Esophagus muscularis mucosa (tissue), 4 donors: ENCODE measurements around the gene PLCG2. TPM values are rescaled to one million over a fixed set of nuclear protein-coding genes. Genes with fewer than 3 reads are reported as not detected.

ENCODE experiments used
- DNase-seq: peaks from one replicate; pipeline ENCODE4 v3.0.0-alpha.2; 2017; ENCODE audit errors: extremely low spot score
- H3K27ac ChIP-seq, 4 donors: fragments of 200-600 bp; sonication (generic); replicated peaks in 1 of 4; 1 replicate in 3 of 4; 2 replicates in 1 of 4; pipeline ENCODE4 v1.5.1; 2016 to 2019; ENCODE audit warnings: mild to moderate bottlenecking in 1 of 4
- H3K27me3 ChIP-seq, 4 donors: fragments of 200-600 bp; sonication (generic); one replicate each; pipeline versions ENCODE4 v1.5.1 to v1.6.0; 2016 to 2019
- H3K36me3 ChIP-seq, 4 donors: fragments of 200-600 bp; sonication (generic); one replicate each; pipeline ENCODE4 v1.5.1; 2016 to 2019
- H3K4me1 ChIP-seq, 4 donors: fragments of 200-600 bp; sonication (generic); one replicate each; pipeline ENCODE4 v1.5.1; 2016 to 2019
- H3K4me3 ChIP-seq, 4 donors: fragments of 200-600 bp; sonication (generic); 1 replicate in 2 of 4; 2 replicates in 2 of 4; pipeline ENCODE4 v1.5.1; 2016 to 2019; ENCODE audit warnings: mild to moderate bottlenecking in 4 of 4, moderate library complexity in 1 of 4
- H3K9me3 ChIP-seq, 4 donors: fragments of 200-600 bp; sonication (generic); 1 replicate in 3 of 4; 2 replicates in 1 of 4; pipeline ENCODE4 v1.5.1; 2016 to 2019
- EP300 ChIP-seq: sonication (generic); formaldehyde crosslinking; IDR thresholded peaks from one replicate; pipeline ENCODE4 v1.6.1; 2017; ENCODE audit warnings: antibody characterized with exemption
- POLR2A ChIP-seq: fragments of 450-650 bp; IDR thresholded peaks from one replicate; pipeline ENCODE4 v1.6.1; 2017; ENCODE audit warnings: antibody characterized with exemption, moderate library complexity, mild to moderate bottlenecking, low read depth
- POLR2AphosphoS5 ChIP-seq, 2 donors: sonication (generic); formaldehyde crosslinking; IDR thresholded peaks; one replicate each; pipeline ENCODE4 v1.6.1; 2017; ENCODE audit warnings: antibody characterized with exemption in 2 of 2
- WGBS: methylation state at CpG from one replicate; pipeline ENCODE4 v1.1.5; 2018; 5-methylcytosine and 5-hydroxymethylcytosine counted together
- intact Hi-C: fragments of 100-400 bp; cut with DNase I; formaldehyde crosslinking; loops from one replicate; pipeline ENCODE4 v1.15.1; 2023
- total RNA-seq, 4 donors: library from RNA; depleted of rRNA; stranded (reverse); fragments of >200 nt; gene quantifications; one replicate each; pipeline versions ENCODE4 v1.1.0 to v1.2.1, GENCODE V29; 2016
- TF ChIP-seq, protein P1 (sequence below), 3 experiments: fragments of 200-600 bp in 2 of 3; fragments of 450-650 bp in 1 of 3; sonication (generic) in 2 of 3; IDR thresholded peaks; one replicate each; pipeline ENCODE4 v1.5.1; 2017 to 2019; ENCODE audit warnings: antibody characterized with exemption in 3 of 3, mild to moderate bottlenecking in 2 of 3, moderate library complexity in 1 of 3

Gene PLCG2
- total RNA-seq, 4 donors from 2014 or later = 7.1 to 11.3 (median 9.9) TPM

GRCh38 chr16:81809567-81809966, 30.5 kb downstream of the PLCG2 start:
- DNase-seq = no peak
- Histone ChIP-seq H3K27ac (no peak overlapping the region), H3K27me3 (no peaks in the 10 kb centered on the region), H3K9me3 (peaks cover 0 to 10% (median 0%) of the 10 kb centered on the region in 4 donors), H3K4me3 (no peak overlapping the region), H3K36me3 (no peaks in the 10 kb centered on the region), H3K4me1 (no peaks in the 10 kb centered on the region)
- WGBS = 74% methylated on average over 4 of the region's 4 CpGs
- TF ChIP-seq POLR2AphosphoS5 (IDR thresholded peaks at IDR 0.05) (no peak), EP300 (no peak)
- intact Hi-C loops = no loop called here

- Histone ChIP-seq H3K9me3 (peaks cover 0 to 10% (median 0%) of the 10 kb centered on the region in 4 donors), H3K4me3 (no peak overlapping the region), H3K27me3 (no peaks in the 10 kb centered on the region), H3K4me1 (no peaks in the 10 kb centered on the region), H3K36me3 (no peaks in the 10 kb centered on the region), H3K27ac (no peak overlapping the region)
- WGBS = 79% methylated on average over 2 of the region's 2 CpGs
- intact Hi-C loops = no loop called here
- DNase-seq = no peak
- TF ChIP-seq EP300 (no peak), POLR2AphosphoS5 (IDR thresholded peaks at IDR 0.05) (no peak), POLR2A (no peak)
- TF ChIP-seq, protein P1, sequence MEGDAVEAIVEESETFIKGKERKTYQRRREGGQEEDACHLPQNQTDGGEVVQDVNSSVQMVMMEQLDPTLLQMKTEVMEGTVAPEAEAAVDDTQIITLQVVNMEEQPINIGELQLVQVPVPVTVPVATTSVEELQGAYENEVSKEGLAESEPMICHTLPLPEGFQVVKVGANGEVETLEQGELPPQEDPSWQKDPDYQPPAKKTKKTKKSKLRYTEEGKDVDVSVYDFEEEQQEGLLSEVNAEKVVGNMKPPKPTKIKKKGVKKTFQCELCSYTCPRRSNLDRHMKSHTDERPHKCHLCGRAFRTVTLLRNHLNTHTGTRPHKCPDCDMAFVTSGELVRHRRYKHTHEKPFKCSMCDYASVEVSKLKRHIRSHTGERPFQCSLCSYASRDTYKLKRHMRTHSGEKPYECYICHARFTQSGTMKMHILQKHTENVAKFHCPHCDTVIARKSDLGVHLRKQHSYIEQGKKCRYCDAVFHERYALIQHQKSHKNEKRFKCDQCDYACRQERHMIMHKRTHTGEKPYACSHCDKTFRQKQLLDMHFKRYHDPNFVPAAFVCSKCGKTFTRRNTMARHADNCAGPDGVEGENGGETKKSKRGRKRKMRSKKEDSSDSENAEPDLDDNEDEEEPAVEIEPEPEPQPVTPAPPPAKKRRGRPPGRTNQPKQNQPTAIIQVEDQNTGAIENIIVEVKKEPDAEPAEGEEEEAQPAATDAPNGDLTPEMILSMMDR (IDR thresholded peaks at IDR 0.05) = no peak
These were observed 31.3 kb downstream of the PLCG2 start for GRCh38 chr16:81810361-81810760.

- Histone ChIP-seq H3K27ac (no peak overlapping the region), H3K4me1 (no peaks in the 10 kb centered on the region), H3K36me3 (no peaks in the 10 kb centered on the region), H3K4me3 (no peak overlapping the region), H3K27me3 (no peaks in the 10 kb centered on the region), H3K9me3 (peaks cover 0 to 10% (median 0%) of the 10 kb centered on the region in 4 donors)
- intact Hi-C loops = no loop called here
- no peak for TF ChIP-seq EP300
- no peak for DNase-seq
- WGBS = 88% methylated on average over 10 of the region's 10 CpGs
These were observed 31.9 kb downstream of the PLCG2 start for GRCh38 chr16:81810894-81811538.

GRCh38 chr16:81813648-81814047, 34.6 kb downstream of the PLCG2 start:
- Histone ChIP-seq H3K4me1 (no peaks in the 10 kb centered on the region), H3K9me3 (peaks cover 0 to 10% (median 0%) of the 10 kb centered on the region in 4 donors), H3K27me3 (no peaks in the 10 kb centered on the region), H3K27ac (no peak overlapping the region), H3K4me3 (no peak overlapping the region), H3K36me3 (no peaks in the 10 kb centered on the region)
- intact Hi-C loops = no loop called here
- DNase-seq = no peak
- TF ChIP-seq, protein P1 (IDR thresholded peaks at IDR 0.05) = no peak
- TF ChIP-seq EP300 = no peak
- no peak for TF ChIP-seq POLR2AphosphoS5 (IDR thresholded peaks at IDR 0.05)
- TF ChIP-seq POLR2A = no peak
- 68% methylated on average over 2 of the region's 2 CpGs for WGBS

DNA sequence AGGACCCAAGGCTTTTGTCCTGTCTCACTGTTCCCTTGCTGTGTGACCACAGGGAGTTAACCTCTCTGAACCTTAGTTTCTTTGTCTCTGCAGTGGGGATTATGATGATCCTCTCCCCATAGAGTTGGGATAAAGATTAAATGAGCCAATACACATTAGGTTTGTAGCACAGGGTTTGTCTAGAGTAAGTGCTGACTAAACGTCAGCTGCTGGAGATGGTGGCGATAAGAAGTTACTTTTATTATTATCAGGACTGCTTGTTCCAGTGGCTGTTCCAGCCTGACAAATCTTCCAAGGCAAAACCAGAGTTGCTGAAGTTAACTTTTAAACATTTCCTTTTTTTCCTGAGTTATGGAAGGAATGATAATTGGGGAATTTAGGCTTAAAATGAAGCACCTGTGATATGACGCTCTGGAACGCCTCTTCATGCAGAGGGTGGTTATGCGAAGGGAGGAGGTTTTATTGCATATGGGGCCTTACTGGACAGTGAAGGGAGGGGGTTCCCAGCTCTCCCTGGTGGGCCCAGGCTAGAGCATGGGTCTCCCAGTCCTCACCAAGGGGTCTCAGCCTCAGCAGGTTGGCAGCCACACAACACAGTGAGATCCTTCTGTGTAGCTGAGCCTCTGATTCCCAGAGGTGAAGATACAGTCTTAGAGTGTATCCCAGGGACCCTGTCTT, 35.8 kb downstream of the PLCG2 start:
- Histone ChIP-seq H3K27me3 (peaks cover 0 to 3% (median 0%) of the 10 kb centered on the region in 4 donors), H3K36me3 (no peaks in the 10 kb centered on the region), H3K27ac (no peak overlapping the region), H3K9me3 (peaks cover 0 to 10% (median 0%) of the 10 kb centered on the region in 4 donors), H3K4me3 (no peak overlapping the region), H3K4me1 (no peaks in the 10 kb centered on the region)
- intact Hi-C loops = no loop called here
- no peak for DNase-seq
- no peak for TF ChIP-seq POLR2A
- TF ChIP-seq, protein P1 (IDR thresholded peaks at IDR 0.05) = no peak
- no peak for TF ChIP-seq EP300
- TF ChIP-seq POLR2AphosphoS5 (IDR thresholded peaks at IDR 0.05) = no peak
- 61% methylated on average over 5 of the region's 5 CpGs for WGBS
